ENCODE data around the gene ANKRD62. TPM values are rescaled to one million over a fixed set of nuclear protein-coding genes. Genes with fewer than 3 reads are reported as not detected.

ANKRD62 gene
- total and polyA plus RNA-seq, 11 donors: not detected

DNA sequence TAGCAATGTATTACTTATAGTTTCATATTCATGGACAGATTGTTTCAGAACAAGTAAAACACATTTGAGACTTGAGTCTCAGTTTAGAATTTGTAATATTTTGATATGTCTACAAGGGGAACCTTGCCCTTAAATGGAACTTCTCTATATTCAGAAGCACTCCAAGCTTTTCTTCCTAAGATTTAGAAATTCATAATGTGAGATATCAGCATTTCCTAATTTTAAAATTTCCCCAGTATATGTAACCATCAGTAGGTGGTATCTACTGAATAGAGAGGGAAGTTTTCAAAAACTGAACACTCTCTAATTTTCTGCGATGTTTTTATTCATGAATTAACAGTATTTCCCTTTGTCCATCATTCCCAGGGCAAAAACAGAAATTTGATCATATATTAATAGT is 7.6 kb downstream of the ANKRD62 start:
- no peak for TF ChIP-seq POLR2A (IDR thresholded peaks at IDR 0.05)
- TF ChIP-seq CTCF (IDR thresholded peaks at IDR 0.05): no peak
- DNase-seq: no peak
- WGBS, 4 donors: 89 to 96% (median 96%) methylated on average over 1 of the region's 1 CpG
- H3K4me3 ChIP-seq: no peak overlapping the region
- H3K4me1 ChIP-seq: no peaks in the 10 kb centered on the region
- no peaks in the 10 kb centered on the region for H3K9me3 ChIP-seq
- H3K27ac ChIP-seq: no peak overlapping the region
- H3K36me3 ChIP-seq: no peaks in the 10 kb centered on the region
- intact Hi-C loops (cut with DNase I): no loop called here
- H3K27me3 ChIP-seq: peaks cover 0 to 6% (median 0%) of the 10 kb centered on the region in 9 donors
- ATAC-seq: no peak

DNA sequence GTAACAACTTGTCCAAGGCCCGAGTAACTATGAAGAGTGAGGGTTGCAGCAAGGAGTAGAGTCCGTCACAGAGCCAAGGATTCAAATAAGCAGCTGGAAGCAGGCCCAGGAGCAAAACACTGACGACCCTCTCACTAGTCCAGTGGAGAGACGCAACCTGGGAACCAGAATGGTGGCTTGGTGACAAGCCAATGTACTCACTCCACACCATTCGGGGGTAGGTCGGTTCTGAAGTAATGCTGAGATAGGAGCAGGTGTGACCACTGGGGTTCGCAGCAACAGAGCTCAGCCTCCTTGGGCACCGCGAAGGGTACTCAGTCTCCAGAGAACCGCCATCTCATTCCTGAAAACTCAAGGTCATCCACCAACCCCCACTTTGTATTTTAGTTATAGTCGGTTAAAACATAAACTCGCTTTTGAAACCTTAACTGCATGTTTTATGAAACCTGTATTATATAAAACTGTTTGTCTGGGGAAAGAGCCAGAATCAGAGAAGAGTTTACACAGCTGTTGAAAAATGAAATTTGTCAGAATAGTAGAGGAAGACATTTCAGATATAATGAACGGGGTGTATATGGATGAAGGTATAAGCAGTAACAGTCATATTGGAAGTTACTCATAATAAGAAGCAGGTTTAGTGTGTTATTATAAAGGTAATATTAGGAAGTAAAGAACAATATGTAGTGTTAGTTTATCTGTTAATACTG is 8.6 kb downstream of the ANKRD62 start:
- intact Hi-C loops (cut with DNase I): no loop called here
- no peak for ATAC-seq
- DNase-seq: no peak
- WGBS, 4 donors: 62 to 83% (median 77%) methylated on average over 13 of the region's 13 CpGs
- peaks cover 0 to 6% (median 0%) of the 10 kb centered on the region in 9 donors for H3K27me3 ChIP-seq
- no peak overlapping the region for H3K27ac ChIP-seq
- TF ChIP-seq CTCF (IDR thresholded peaks at IDR 0.05) (no peak), POLR2A (IDR thresholded peaks at IDR 0.05) (no peak)
- no peaks in the 10 kb centered on the region for H3K36me3 ChIP-seq
- no peak overlapping the region for H3K4me3 ChIP-seq
- no peaks in the 10 kb centered on the region for H3K4me1 ChIP-seq
- H3K9me3 ChIP-seq: no peaks in the 10 kb centered on the region

- H3K4me1 ChIP-seq: no peaks in the 10 kb centered on the region
- no peaks in the 10 kb centered on the region for H3K36me3 ChIP-seq
- ATAC-seq: no peak
- DNase-seq: no peak
- no peak for TF ChIP-seq POLR2A (IDR thresholded peaks at IDR 0.05)
- TF ChIP-seq CTCF (IDR thresholded peaks at IDR 0.05): no peak
- H3K27ac ChIP-seq: no peak overlapping the region
- H3K9me3 ChIP-seq: no peaks in the 10 kb centered on the region
- H3K27me3 ChIP-seq: peaks cover 0 to 6% (median 0%) of the 10 kb centered on the region in 9 donors
- no peak overlapping the region for H3K4me3 ChIP-seq
- intact Hi-C loops (cut with DNase I): no loop called here
- 73 to 88% (median 81%) methylated on average over 2 of the region's 2 CpGs for WGBS, 4 donors
Measured at GRCh38 chr18:12106471-12106870, 12.8 kb downstream of the ANKRD62 start.

DNA sequence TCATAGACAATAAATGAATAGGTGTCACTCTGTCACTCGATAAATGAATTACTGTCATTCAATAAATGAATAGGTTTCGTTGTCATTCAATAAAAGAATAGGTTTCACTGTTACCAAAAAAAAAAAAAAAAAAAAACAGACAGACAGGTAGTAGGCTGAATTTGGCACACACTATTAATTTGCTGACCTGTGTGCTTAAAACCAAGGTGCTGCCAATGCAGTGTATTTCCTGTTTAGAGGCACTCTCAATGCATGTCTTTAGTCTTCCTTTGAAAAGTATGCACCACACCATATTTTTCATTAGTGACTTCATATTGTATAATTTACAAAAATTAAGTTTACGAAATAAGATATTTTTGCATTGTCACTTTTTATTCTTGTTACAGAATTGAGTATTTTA is 16.2 kb downstream of the ANKRD62 start:
- no peaks in the 10 kb centered on the region for H3K27me3 ChIP-seq
- H3K27ac ChIP-seq: no peak overlapping the region
- 85 to 89% (median 87%) methylated on average over 3 of the region's 3 CpGs for WGBS, 4 donors
- intact Hi-C loops (cut with DNase I): no loop called here
- ATAC-seq (no peak), DNase-seq (no peak)
- no peaks in the 10 kb centered on the region for H3K4me1 ChIP-seq
- H3K36me3 ChIP-seq: no peaks in the 10 kb centered on the region
- H3K4me3 ChIP-seq: no peak overlapping the region
- peaks cover 0 to 2% (median 0%) of the 10 kb centered on the region in 12 donors for H3K9me3 ChIP-seq
- TF ChIP-seq CTCF (IDR thresholded peaks at IDR 0.05): no peak
- no peak for TF ChIP-seq POLR2A (IDR thresholded peaks at IDR 0.05)

Measured in heart left ventricle (tissue), 16 donors.